NCI-H1436 (cell line): ENCODE data around the gene IGFN1.

Experiments
- DNase-seq: peaks from one replicate; lab custom pipeline; 2025; lab: John Stamatoyannopoulos, UW

The IGFN1 gene

GRCh38 chr1:201163707-201164106, 26.9 kb upstream of the IGFN1 start:
- DNase-seq: no peak

GRCh38 chr1:201164645-201165044, 26.0 kb upstream of the IGFN1 start:
- no peak for DNase-seq

- DNase-seq: no peak
Observed at GRCh38 chr1:201167041-201167991, 23.3 kb upstream of the IGFN1 start.

- DNase-seq: no peak
Observed at GRCh38 chr1:201169203-201169602, 21.4 kb upstream of the IGFN1 start.

GRCh38 chr1:201169971-201170532, 20.6 kb upstream of the IGFN1 start:
- no peak for DNase-seq

GRCh38 chr1:201170533-201171062, 20.0 kb upstream of the IGFN1 start:
- DNase-seq: peak; percentile 97

GRCh38 chr1:201171063-201172036, 19.3 kb upstream of the IGFN1 start:
- peak; percentile 69 for DNase-seq

GRCh38 chr1:201172326-201172725, 18.3 kb upstream of the IGFN1 start:
- DNase-seq: no peak

GRCh38 chr1:201172999-201173610, 17.5 kb upstream of the IGFN1 start:
- DNase-seq: no peak

GRCh38 chr1:201173736-201174135, 16.9 kb upstream of the IGFN1 start:
- DNase-seq: no peak

- DNase-seq: no peak
Observed at GRCh38 chr1:201175820-201176500, 14.7 kb upstream of the IGFN1 start.

GRCh38 chr1:201176940-201177339, 13.7 kb upstream of the IGFN1 start:
- DNase-seq: no peak

- DNase-seq: no peak
Observed at GRCh38 chr1:201178718-201179117, 11.9 kb upstream of the IGFN1 start.

- no peak for DNase-seq
Observed at GRCh38 chr1:201180141-201180540, 10.5 kb upstream of the IGFN1 start.

- no peak for DNase-seq
Observed at GRCh38 chr1:201180901-201181300, 9.7 kb upstream of the IGFN1 start.

GRCh38 chr1:201181323-201181722, 9.3 kb upstream of the IGFN1 start:
- DNase-seq: no peak

GRCh38 chr1:201181726-201182125, 8.9 kb upstream of the IGFN1 start:
- DNase-seq: no peak

GRCh38 chr1:201183209-201183608, 7.4 kb upstream of the IGFN1 start:
- peak; percentile 86 for DNase-seq

GRCh38 chr1:201183753-201184152, 6.9 kb upstream of the IGFN1 start:
- no peak for DNase-seq

GRCh38 chr1:201184307-201185122, 6.1 kb upstream of the IGFN1 start:
- DNase-seq: peak; percentile 20
